ENCODE data around the gene SLC25A23. TPM values are rescaled to one million over a fixed set of nuclear protein-coding genes. Genes with fewer than 3 reads are reported as not detected.

Gene SLC25A23
- total and polyA plus RNA-seq, 7 donors, result 15.0 to 91.8 (median 49.4) TPM

GRCh38 chr19:6450166-6450565, 9.4 kb downstream of the SLC25A23 start:
- Histone ChIP-seq H3K36me3 (ENCODE audit: insufficient read depth in 1 of 2, low read depth in 1 of 2) (peaks cover 3 to 73% of the 10 kb centered on the region in 2 donors), H3K27ac (no peak overlapping the region), H3K9me3 (peaks cover 7% of the 10 kb centered on the region), H3K4me3 (no peak overlapping the region), H3K4me1 (no peaks in the 10 kb centered on the region), H3K27me3 (ENCODE audit: insufficient read depth in 3 of 3, low read length in 2 of 3) (no peaks in the 10 kb centered on the region)
- TF ChIP-seq CTCF (IDR thresholded peaks at IDR 0.05), result no peak
- 95 to 99% (median 95%) methylated on average over 5 of the region's 5 CpGs for WGBS, 3 donors
- no peak for DNase-seq
- no peak for ATAC-seq
- intact Hi-C loops (cut with DNase I), result no loop called here

- no peaks in the 10 kb centered on the region for H3K9me3 ChIP-seq
- intact Hi-C loops (cut with DNase I), result no loop called here
- 86 to 89% (median 88%) methylated on average over 3 of the region's 3 CpGs for WGBS, 3 donors
These were observed 11.5 kb downstream of the SLC25A23 start for GRCh38 chr19:6448045-6448444.

GRCh38 chr19:6446452-6446851, 13.1 kb downstream of the SLC25A23 start:
- Histone ChIP-seq H3K9me3 (no peaks in the 10 kb centered on the region), H3K27ac (no peak overlapping the region), H3K4me1 (no peaks in the 10 kb centered on the region), H3K27me3 (ENCODE audit: insufficient read depth in 3 of 3, low read length in 2 of 3) (no peaks in the 10 kb centered on the region), H3K4me3 (no peak overlapping the region), H3K36me3 (ENCODE audit: insufficient read depth in 1 of 2, low read depth in 1 of 2) (peaks cover 3 to 40% of the 10 kb centered on the region in 2 donors)
- DNase-seq, result no peak
- intact Hi-C loops (cut with DNase I), result no loop called here
- ATAC-seq, result no peak
- no peak for TF ChIP-seq CTCF (IDR thresholded peaks at IDR 0.05)
- WGBS, 3 donors, result 94 to 99% (median 95%) methylated on average over 3 of the region's 3 CpGs

More at GRCh38 chr19:6448045-6448444, 11.5 kb downstream of the SLC25A23 start:
- no peak overlapping the region for H3K27ac ChIP-seq
- DNase-seq, result no peak
- no peak overlapping the region for H3K4me3 ChIP-seq
- no peak for ATAC-seq
- peaks cover 3 to 56% of the 10 kb centered on the region in 2 donors for H3K36me3 ChIP-seq (ENCODE audit: insufficient read depth in 1 of 2, low read depth in 1 of 2)
- no peak for TF ChIP-seq CTCF (IDR thresholded peaks at IDR 0.05)
- H3K27me3 ChIP-seq (ENCODE audit: insufficient read depth in 3 of 3, low read length in 2 of 3), result no peaks in the 10 kb centered on the region
- no peaks in the 10 kb centered on the region for H3K4me1 ChIP-seq

- no peaks in the 10 kb centered on the region for H3K27me3 ChIP-seq (ENCODE audit: insufficient read depth in 3 of 3, low read length in 2 of 3)
- H3K4me1 ChIP-seq, result no peaks in the 10 kb centered on the region
- intact Hi-C loops (cut with DNase I), result no loop called here
- 81 to 86% (median 83%) methylated on average over 12 to 13 of the region's 13 CpGs for WGBS, 3 donors
- no peak overlapping the region for H3K27ac ChIP-seq
- ATAC-seq, result no peak
- no peak for DNase-seq
- no peak for TF ChIP-seq CTCF (IDR thresholded peaks at IDR 0.05)
- H3K4me3 ChIP-seq, result no peak overlapping the region
- peaks cover 3 to 22% of the 10 kb centered on the region in 2 donors for H3K36me3 ChIP-seq (ENCODE audit: insufficient read depth in 1 of 2, low read depth in 1 of 2)
- H3K9me3 ChIP-seq, result no peaks in the 10 kb centered on the region
These were observed 15.6 kb downstream of the SLC25A23 start for GRCh38 chr19:6443986-6444385.

GRCh38 chr19:6442087-6442688, 17.4 kb downstream of the SLC25A23 start:
- H3K27me3 ChIP-seq (ENCODE audit: insufficient read depth in 3 of 3, low read length in 2 of 3), result no peaks in the 10 kb centered on the region
- no peak for TF ChIP-seq CTCF (IDR thresholded peaks at IDR 0.05)
- intact Hi-C loops (cut with DNase I), result no loop called here
- no peaks in the 10 kb centered on the region for H3K9me3 ChIP-seq
- no peak overlapping the region for H3K27ac ChIP-seq
- no peaks in the 10 kb centered on the region for H3K4me1 ChIP-seq
- ATAC-seq (no peak), DNase-seq (no peak)
- 84 to 89% (median 85%) methylated on average over 13 of the region's 13 CpGs for WGBS, 3 donors
- H3K4me3 ChIP-seq, result no peak overlapping the region
- peaks cover 3 to 17% of the 10 kb centered on the region in 2 donors for H3K36me3 ChIP-seq (ENCODE audit: insufficient read depth in 1 of 2, low read depth in 1 of 2)

All from psoas muscle (tissue), 8 donors.